NT2/D1 (cell line): Measurements from ENCODE around the gene UBE2L5.
"Not testable (repeated sequence)": the region's sequence is repeated elsewhere in the genome, so short reads cannot be mapped to it uniquely, and the experiment has no call there.

Experiments used
- DNase-seq: peaks from one replicate; pipeline ENCODE4 v3.0.0-alpha.2; 2011; ENCODE audit warnings: low read depth, low spot score
- H3K27me3 ChIP-seq: 2 replicates; pipeline ENCODE4 v1.6.0; 2011; ENCODE audit warnings: mild to moderate bottlenecking; ENCODE audit not compliant: insufficient read length, insufficient read depth
- H3K36me3 ChIP-seq: 2 replicates; pipeline ENCODE4 v1.6.1; 2011; ENCODE audit warnings: mild to moderate bottlenecking, low read length, mixed read lengths; ENCODE audit not compliant: insufficient read depth, insufficient read length
- H3K4me1 ChIP-seq: 2 replicates; pipeline ENCODE4 v1.5.1; 2011; ENCODE audit not compliant: insufficient read depth, insufficient read length
- H3K4me3 ChIP-seq: 2 replicates; pipeline ENCODE4 v1.5.1; 2011; ENCODE audit warnings: low read depth; ENCODE audit not compliant: insufficient read length
- H3K9ac ChIP-seq: 2 replicates; pipeline ENCODE4 v1.6.0; 2011; ENCODE audit warnings: low read depth; ENCODE audit not compliant: insufficient read length
- H3K9me3 ChIP-seq: 2 replicates; pipeline ENCODE4 v1.5.1; 2011; ENCODE audit warnings: mild to moderate bottlenecking, low read length; ENCODE audit not compliant: insufficient read depth
- SUZ12 ChIP-seq: IDR thresholded peaks from 2 replicates; pipeline ENCODE4 v1.6.1; 2011; ENCODE audit not compliant: insufficient read length, insufficient read depth; ENCODE audit errors: extremely low read depth
- YY1 ChIP-seq: IDR thresholded peaks from 2 replicates; pipeline ENCODE4 v1.6.1; 2011; ENCODE audit not compliant: insufficient read length, insufficient read depth
- ZNF274 ChIP-seq: IDR thresholded peaks from 2 replicates; pipeline ENCODE4 v1.6.1; 2011; ENCODE audit warnings: mild to moderate bottlenecking, low read depth, low read length

Gene UBE2L5

DNA sequence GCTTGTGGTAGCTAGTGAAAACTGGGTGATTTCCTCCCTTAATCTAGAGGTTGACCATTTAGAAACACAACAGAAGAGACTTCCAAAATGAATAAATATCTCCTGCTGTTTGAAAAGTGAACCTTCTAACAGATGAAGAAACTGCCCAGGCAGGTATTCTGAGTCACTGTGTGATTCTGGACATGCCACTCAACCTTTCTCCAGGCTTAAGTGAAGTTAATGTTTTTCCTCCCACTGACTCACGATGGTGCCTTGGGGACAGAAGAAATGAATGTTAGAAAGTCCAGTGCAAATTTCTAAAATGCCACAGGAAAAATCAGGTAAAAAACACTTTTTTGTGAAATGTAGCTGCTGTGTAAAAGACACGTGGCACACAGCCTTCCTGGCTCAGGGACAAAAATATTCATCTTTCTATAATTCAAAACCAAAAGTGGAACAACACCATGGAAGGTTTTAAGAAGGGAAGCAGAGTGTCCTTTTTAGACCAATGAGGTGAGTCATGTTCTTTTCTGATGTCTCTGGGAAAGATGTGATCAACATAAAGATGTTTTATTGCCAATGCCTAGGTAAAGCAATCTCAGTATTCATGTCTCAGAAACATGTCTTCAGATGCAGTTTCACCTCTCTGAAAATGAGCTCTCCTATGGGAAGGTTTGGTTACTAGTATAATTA lies 9.1 kb downstream of the UBE2L5 start:
- no peak for TF ChIP-seq YY1
- no peak overlapping the region for H3K4me3 ChIP-seq
- H3K9me3 ChIP-seq = no peaks in the 10 kb centered on the region
- H3K36me3 ChIP-seq = no peaks in the 10 kb centered on the region
- DNase-seq = no peak
- no peaks in the 10 kb centered on the region for H3K4me1 ChIP-seq
- no peak overlapping the region for H3K9ac ChIP-seq
- H3K27me3 ChIP-seq = no peaks in the 10 kb centered on the region

DNA sequence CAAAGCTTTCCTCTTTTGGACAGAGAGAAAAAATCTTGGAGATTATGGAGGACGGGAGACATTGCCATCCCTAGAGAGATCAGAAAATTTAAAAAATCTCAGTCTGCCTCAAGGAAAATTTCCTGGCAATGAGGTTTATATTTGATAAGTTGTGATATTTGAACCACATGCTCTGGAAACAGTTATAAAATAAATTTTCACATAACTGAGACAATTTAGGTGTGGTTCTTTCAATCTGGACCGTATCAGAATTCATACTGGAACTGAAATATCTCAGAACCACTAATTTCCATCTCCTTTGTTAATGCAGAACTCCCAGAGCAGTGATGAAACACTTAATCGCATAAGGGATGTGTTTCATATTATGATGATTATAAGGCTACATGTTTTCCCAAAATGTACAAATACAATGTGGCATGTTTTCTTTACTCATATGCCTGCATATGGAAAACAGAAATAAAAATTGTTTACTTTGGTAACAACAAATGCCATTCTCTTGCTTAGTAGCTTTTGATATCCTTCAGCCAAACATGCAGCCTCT lies 13.7 kb downstream of the UBE2L5 start:
- H3K4me1 ChIP-seq = no peaks in the 10 kb centered on the region
- TF ChIP-seq ZNF274 = no peak
- TF ChIP-seq YY1 = no peak
- no peak for TF ChIP-seq SUZ12
- DNase-seq = no peak

DNA sequence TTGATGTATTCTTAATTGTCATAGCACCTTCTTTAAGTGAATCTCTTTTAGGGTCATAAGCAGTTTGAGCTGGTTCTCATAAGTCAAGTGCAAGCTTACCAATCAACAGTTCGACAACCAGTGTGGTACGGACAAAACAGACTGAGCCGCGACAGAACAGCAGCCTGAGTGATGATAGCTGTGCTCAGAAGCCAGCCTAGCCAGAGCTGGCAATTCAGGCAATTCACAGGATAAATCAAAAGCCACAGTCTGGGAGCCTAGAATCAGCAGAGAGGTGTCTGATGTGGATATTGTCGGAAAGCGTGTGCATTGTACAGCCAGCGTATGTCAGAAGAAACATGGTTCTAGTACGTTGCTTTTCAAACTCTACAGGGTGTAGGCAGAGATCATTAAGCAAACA lies 14.9 kb downstream of the UBE2L5 start:
- DNase-seq = no peak
- TF ChIP-seq YY1 = no peak
- no peak for TF ChIP-seq SUZ12
- no peak for TF ChIP-seq ZNF274
- Histone ChIP-seq H3K4me1 (no peaks in the 10 kb centered on the region), H3K9me3 (no peaks in the 10 kb centered on the region), H3K4me3 (no peak overlapping the region), H3K27me3 (no peaks in the 10 kb centered on the region), H3K9ac (no peak overlapping the region), H3K36me3 (no peaks in the 10 kb centered on the region)

More for the DNA sequence above, 13.7 kb downstream of the UBE2L5 start:
- Histone ChIP-seq H3K36me3 (no peaks in the 10 kb centered on the region), H3K9me3 (no peaks in the 10 kb centered on the region), H3K4me3 (no peak overlapping the region), H3K27me3 (no peaks in the 10 kb centered on the region), H3K9ac (no peak overlapping the region)

DNA sequence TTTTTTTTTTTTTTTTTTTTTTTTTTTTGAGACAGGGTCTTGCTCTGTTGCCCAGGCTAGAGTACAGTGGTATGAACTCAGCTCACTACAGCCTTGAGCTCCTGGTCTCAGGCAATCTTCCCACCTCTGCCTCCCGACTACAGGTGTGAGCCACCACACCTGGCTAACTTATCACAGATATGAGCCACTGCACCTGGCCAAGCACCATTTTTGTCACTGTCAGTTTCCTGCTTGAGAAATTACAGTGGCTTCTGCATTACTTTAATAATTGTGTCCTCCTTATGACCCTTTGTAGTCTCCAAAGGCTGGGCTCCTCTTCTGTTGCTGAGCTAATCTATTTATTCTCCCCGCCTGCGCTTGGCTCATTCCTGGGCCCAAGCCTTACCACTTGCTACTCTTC lies 16.0 kb downstream of the UBE2L5 start:
- TF ChIP-seq YY1 (no peak), ZNF274 (no peak), SUZ12 (no peak)
- Histone ChIP-seq H3K9ac (no peak overlapping the region), H3K9me3 (no peaks in the 10 kb centered on the region), H3K4me3 (no peak overlapping the region), H3K27me3 (no peaks in the 10 kb centered on the region), H3K4me1 (no peaks in the 10 kb centered on the region), H3K36me3 (no peaks in the 10 kb centered on the region)
- no peak for DNase-seq

DNA sequence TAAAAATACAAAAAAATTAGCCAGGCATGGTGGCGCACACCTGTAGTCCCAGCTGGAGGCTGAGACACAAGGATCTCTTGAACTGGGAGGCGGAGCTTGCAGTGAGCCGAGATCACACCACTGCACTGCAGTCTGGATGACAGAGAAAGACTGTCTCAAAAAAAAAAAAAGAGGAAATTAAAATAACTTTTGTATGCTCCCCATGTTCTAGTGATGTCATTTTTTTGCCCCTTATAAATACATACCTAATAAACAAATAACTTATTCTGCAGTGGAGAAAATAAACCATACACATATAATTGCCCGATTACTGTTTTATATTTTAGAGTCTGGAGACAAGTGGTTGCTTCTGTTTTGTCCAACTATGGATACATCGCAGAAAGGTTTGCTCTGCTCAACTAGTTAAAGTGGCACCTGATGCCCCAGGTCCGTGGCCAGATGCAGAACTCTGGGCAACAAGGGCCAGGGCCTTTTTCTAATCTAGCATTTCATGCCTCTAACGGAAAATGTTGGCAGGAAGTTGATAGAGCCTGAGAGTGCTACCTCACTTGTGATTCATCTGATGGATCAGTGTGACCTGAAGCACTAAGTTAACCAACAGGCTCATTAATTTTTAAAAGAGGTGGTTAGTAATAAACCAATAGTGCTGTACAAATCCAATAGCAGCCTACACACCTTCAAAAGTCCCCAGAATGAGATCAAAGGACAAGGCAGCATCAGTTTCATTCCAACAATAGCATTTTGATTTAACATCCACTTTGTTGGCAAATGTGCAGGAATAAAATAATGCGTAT lies 18.8 kb downstream of the UBE2L5 start:
- Histone ChIP-seq H3K27me3 (no peaks in the 10 kb centered on the region), H3K9me3 (no peaks in the 10 kb centered on the region), H3K9ac (no peak overlapping the region), H3K36me3 (no peaks in the 10 kb centered on the region), H3K4me1 (peaks cover 3% of the 10 kb centered on the region), H3K4me3 (no peak overlapping the region)
- no peak for TF ChIP-seq SUZ12
- TF ChIP-seq ZNF274 = no peak
- no peak for TF ChIP-seq YY1
- no peak for DNase-seq

DNA sequence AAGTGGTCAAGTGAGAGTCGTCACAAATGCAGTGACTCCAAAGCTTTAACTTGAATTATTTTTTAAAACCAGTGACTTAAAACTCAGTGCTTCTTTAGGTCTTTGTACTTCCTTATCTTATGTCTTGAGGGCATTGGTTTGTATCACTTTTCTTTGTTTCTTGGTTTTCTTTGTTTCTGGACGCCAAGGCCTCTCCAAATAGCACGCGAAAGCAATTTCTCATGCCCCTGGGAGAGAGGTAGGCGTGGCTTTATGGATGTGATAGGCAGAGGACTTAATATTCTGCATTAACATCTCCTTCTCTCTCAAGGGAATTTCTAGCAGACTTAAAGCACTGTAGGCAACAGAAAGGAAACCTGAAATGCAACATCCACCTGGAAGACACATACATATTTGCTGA lies 20.6 kb downstream of the UBE2L5 start:
- DNase-seq = no peak
- peaks cover 3% of the 10 kb centered on the region for H3K4me1 ChIP-seq

DNA sequence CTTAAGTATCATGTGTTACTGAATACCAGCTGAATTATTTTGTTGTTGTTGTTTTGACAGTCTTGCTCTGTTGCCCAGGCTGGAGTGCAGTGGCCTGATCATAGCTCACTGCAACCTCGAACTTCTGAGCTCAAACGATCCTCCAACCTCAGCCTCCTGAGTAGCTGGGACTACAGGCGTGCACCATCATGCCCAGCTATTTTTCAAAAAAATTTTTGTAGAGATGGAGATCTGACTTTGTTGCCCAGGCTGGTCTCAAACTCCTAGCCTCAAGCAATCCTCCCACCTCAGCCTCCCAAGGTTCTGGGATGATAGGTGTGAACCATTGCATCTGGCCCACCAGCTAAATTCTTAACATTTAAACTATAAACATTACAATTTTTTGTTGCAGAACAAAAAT lies 21.2 kb downstream of the UBE2L5 start:
- not testable (repeated sequence) for H3K4me1 ChIP-seq, H3K9ac ChIP-seq, DNase-seq, H3K4me3 ChIP-seq, H3K9me3 ChIP-seq, H3K27me3 ChIP-seq, H3K36me3 ChIP-seq

More for the DNA sequence above, 20.6 kb downstream of the UBE2L5 start:
- no peaks in the 10 kb centered on the region for H3K36me3 ChIP-seq
- no peak overlapping the region for H3K9ac ChIP-seq
- H3K27me3 ChIP-seq = no peaks in the 10 kb centered on the region
- no peak overlapping the region for H3K4me3 ChIP-seq
- no peak for TF ChIP-seq ZNF274
- no peak for TF ChIP-seq SUZ12
- TF ChIP-seq YY1 = no peak
- H3K9me3 ChIP-seq = no peaks in the 10 kb centered on the region
